Mucosa of descending colon (tissue), 3 donors: ENCODE results near the gene SLC26A1. TPM values are rescaled to one million over a fixed set of nuclear protein-coding genes. Genes with fewer than 3 reads are reported as not detected.

Source experiments
- ATAC-seq: fragments of 200-7000 bp; cut with Tn5 transposase; one replicate; pipeline ENCODE4 v1.9.1; 2020; ENCODE audit warnings: mild to moderate bottlenecking, moderate library complexity
- DNase-seq, 3 donors: peaks; one replicate each; pipeline ENCODE4 v3.0.0-alpha.2; 2020
- H3K36me3 ChIP-seq: fragments of 200-600 bp; one replicate; pipeline ENCODE4 v1.8.0; 2021; ENCODE audit warnings: low read depth, mild to moderate bottlenecking
- H3K4me1 ChIP-seq: fragments of 200-600 bp; one replicate; pipeline ENCODE4 v1.8.0; 2021; ENCODE audit warnings: low read depth, mild to moderate bottlenecking
- H3K4me3 ChIP-seq: fragments of 200-600 bp; one replicate; pipeline ENCODE4 v1.8.0; 2021; ENCODE audit warnings: mild to moderate bottlenecking
- H3K9me3 ChIP-seq: fragments of 200-600 bp; one replicate; pipeline ENCODE4 v1.8.0; 2021; ENCODE audit warnings: mild to moderate bottlenecking
- CTCF ChIP-seq: fragments of 200-600 bp; IDR thresholded peaks from one replicate; pipeline ENCODE4 v1.8.0; 2022; ENCODE audit warnings: antibody characterized with exemption, mild to moderate bottlenecking
- intact Hi-C, 2 donors: fragments of 100-400 bp; cut with DNase I in 1 of 2; cut with micrococcal nuclease in 1 of 2; formaldehyde crosslinking; loops; one replicate each; pipeline versions ENCODE4 v1.11.0 to v1.11.1; 2022; cut with DNase I, micrococcal nuclease
- long read RNA-seq, 2 donors: library from polyadenylated mRNA; unstranded; transcript quantifications; one replicate each; pipeline ENCODE4 v2.0.0, GENCODE V29; 2019 to 2021
- total RNA-seq, 3 donors: library from RNA; stranded (reverse); fragmentation: NEBNext Ultra II Directional in 2 of 3; extraction: Animal tissue kit (Norgen Biotek cat#: 25700) in 2 of 3; gene quantifications; one replicate each; pipeline versions ENCODE4 v1.2.1 to v1.2.4, GENCODE V29; 2021 to 2023
- donor health status: DM: no; HTN: no; CAD: no; lungs with moderate emphysema.
- donor health status: DM: no; HTN: no; CAD: no.
- donor health status: DM: no; HTN: yes; CAD: no.

The SLC26A1 gene
- total RNA-seq = 1 to 10 TPM in 2 of 3 donors, under 1 TPM in 1; 0.85 to 2.8 (median 1.9) TPM
- long read RNA-seq, donor 1, partial matches to known transcripts = 0 of 4 reads
- long read RNA-seq, donor 1, other reads (novel, unspliced or antisense) = 4 of 4 reads
- long read RNA-seq, donor 2 = 0 reads

- H3K4me3 ChIP-seq = peak within 1 kb of the TSS; percentile 9
- intact Hi-C loops = no loop called here
- peak; percentile 73 for ATAC-seq
- no peak for TF ChIP-seq CTCF
- DNase-seq = peak; percentile 66 to 68 (median 66)
- peaks cover 32% of the 10 kb centered on the region for H3K4me1 ChIP-seq
- H3K9me3 ChIP-seq = no peaks in the 10 kb centered on the region
- H3K36me3 ChIP-seq = no peaks in the 10 kb centered on the region
Measured at GRCh38 chr4:993111-994029, at the start of gene SLC26A1. Gene SLC26A1, minus strand, starts transcription at chr4:993404. Its CDS starts 1,701 bp downstream, at chr4:991703.

GRCh38 chr4:1042352-1043055 is 49.3 kb upstream of the SLC26A1 start:
- TF ChIP-seq CTCF = no peak
- ATAC-seq (no peak), DNase-seq (peak in 2 of 3 donors; percentile 18 to 40)
- no peaks in the 10 kb centered on the region for H3K9me3 ChIP-seq
- H3K4me3 ChIP-seq = no peak overlapping the region
- H3K36me3 ChIP-seq = no peaks in the 10 kb centered on the region
- H3K4me1 ChIP-seq = peaks cover 26% of the 10 kb centered on the region
- intact Hi-C loops = no loop called here

- intact Hi-C loops = no loop called here
- H3K4me3 ChIP-seq = no peak overlapping the region
- DNase-seq (peak in 2 of 3 donors; percentile 18 to 48), ATAC-seq (no peak)
- no peaks in the 10 kb centered on the region for H3K36me3 ChIP-seq
- no peaks in the 10 kb centered on the region for H3K9me3 ChIP-seq
- H3K4me1 ChIP-seq = peaks cover 20% of the 10 kb centered on the region
- TF ChIP-seq CTCF = no peak
Measured at GRCh38 chr4:1041936-1042330, 48.7 kb upstream of the SLC26A1 start.

- ATAC-seq = no peak
- no peak overlapping the region for H3K4me3 ChIP-seq
- H3K36me3 ChIP-seq = no peaks in the 10 kb centered on the region
- intact Hi-C loops = no loop called here
- no peak for TF ChIP-seq CTCF
- no peaks in the 10 kb centered on the region for H3K9me3 ChIP-seq
- peaks cover 19% of the 10 kb centered on the region for H3K4me1 ChIP-seq
- peak in 1 of 3 donors; percentile 55 for DNase-seq
Measured at GRCh38 chr4:1041147-1041935, 48.1 kb upstream of the SLC26A1 start.
